Adrenal gland (tissue), 5 donors: Measurements from ENCODE around the gene ZNF708.

Experiments used
- CTCF ChIP-seq, 6 experiments: fragments of 450-650 bp in 4 of 6; fragments of 200-600 bp in 2 of 6; sonication (generic) in 1 of 6; IDR thresholded peaks; 1 replicate in 5 of 6; 2 replicates in 1 of 6; pipeline versions ENCODE4 v1.5.1 to v1.8.0; 2016 to 2021; ENCODE audit warnings: antibody characterized with exemption in 6 of 6, mild to moderate bottlenecking in 2 of 6, moderate library complexity in 1 of 6
- POLR2A ChIP-seq, 2 donors: fragments of 450-650 bp; IDR thresholded peaks; one replicate each; pipeline ENCODE4 v1.6.1; 2017; ENCODE audit warnings: antibody characterized with exemption in 2 of 2, mild to moderate bottlenecking in 2 of 2, moderate library complexity in 1 of 2
- donor health status: DM: no; HTN: no; CAD: no.

DNA sequence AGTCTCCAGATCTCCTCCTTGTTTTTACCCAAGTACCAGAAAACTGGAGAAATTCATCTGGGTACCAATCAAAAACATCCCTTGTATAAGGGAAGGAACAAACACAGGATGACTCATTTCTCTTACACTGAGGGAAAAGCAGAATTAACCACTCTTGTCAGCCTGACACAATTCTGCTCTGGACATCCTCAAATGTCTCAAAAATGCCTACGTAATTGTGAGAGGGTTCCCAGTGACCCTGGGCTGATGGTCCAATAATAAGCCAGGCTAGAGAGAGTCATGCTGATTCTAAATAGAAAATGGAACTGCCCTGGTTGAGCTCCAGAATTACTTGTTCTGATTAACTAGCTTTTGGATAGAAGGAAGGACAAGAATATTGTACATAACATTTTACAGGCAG is 14.5 kb downstream of the ZNF708 start:
- TF ChIP-seq CTCF (IDR thresholded peaks at IDR 0.05) = no peak
- TF ChIP-seq POLR2A (IDR thresholded peaks at IDR 0.05) = no peak
